Measurements from ENCODE around the gene IL17A. TPM values are rescaled to one million over a fixed set of nuclear protein-coding genes. Genes with fewer than 3 reads are reported as not detected.

The IL17A gene
- total RNA-seq, 1 experiment from 2014 or later, result not detected

- CTCF ChIA-PET, result no interaction called here
- Mint-ChIP-seq H3K9me3 (no peaks in the 10 kb centered on the region), H3K36me3 (no peaks in the 10 kb centered on the region), H3K4me3 (no peak overlapping the region), H3K4me1 (peaks cover 35% of the 10 kb centered on the region), H3K27me3 (ENCODE audit: low read depth) (no peaks in the 10 kb centered on the region; the same call in 1 of the 2 replicates), H3K27ac (no peak overlapping the region)
- no peak for ATAC-seq
- DNase-seq (ENCODE audit: low spot score), result no peak
- no peak for TF ChIP-seq NR3C1 (CRISPR knock-in tag; conservative IDR thresholded peaks at IDR 0.05; ENCODE audit: low read depth)
- no peak for TF ChIP-seq ZNF232 (CRISPR knock-in tag; IDR thresholded peaks at IDR 0.05)
- TF ChIP-seq FOXK1 (CRISPR knock-in tag; IDR thresholded peaks at IDR 0.05), result no peak
- TF ChIP-seq ZNF532 (CRISPR knock-in tag; IDR thresholded peaks at IDR 0.05; ENCODE audit: borderline replicate concordance), result no peak
- no peak for TF ChIP-seq ERG (CRISPR knock-in tag; IDR thresholded peaks at IDR 0.05)
- no peak for TF ChIP-seq ELF4 (CRISPR knock-in tag; IDR thresholded peaks at IDR 0.05; ENCODE audit: low read depth)
- TF ChIP-seq JAZF1 (CRISPR knock-in tag; IDR thresholded peaks at IDR 0.05), result no peak
- no peak for TF ChIP-seq ZNF396 (CRISPR knock-in tag; IDR thresholded peaks at IDR 0.05; ENCODE audit: borderline replicate concordance)
- TF ChIP-seq JUN (CRISPR knock-in tag; IDR thresholded peaks at IDR 0.05), result no peak
- no peak for TF ChIP-seq TCF7 (CRISPR knock-in tag; IDR thresholded peaks at IDR 0.05; ENCODE audit: low read depth)
- no peak for TF ChIP-seq TEAD4 (CRISPR knock-in tag; IDR thresholded peaks at IDR 0.05)
- no peak for TF ChIP-seq IRF1 (CRISPR knock-in tag; IDR thresholded peaks at IDR 0.05)
- TF ChIP-seq ARID4B (CRISPR knock-in tag; IDR thresholded peaks at IDR 0.05; ENCODE audit: borderline replicate concordance), result no peak
- TF ChIP-seq RELA (CRISPR knock-in tag; IDR thresholded peaks at IDR 0.05; ENCODE audit: borderline replicate concordance), result no peak
- no peak for TF ChIP-seq MLX (CRISPR knock-in tag; IDR thresholded peaks at IDR 0.05)
- POLR2A ChIA-PET, result no interaction called here
Observed at GRCh38 chr6:52149949-52150348, 36.2 kb upstream of the IL17A start.
